OCI-LY3 (cell line): ENCODE results near the gene GPATCH4.

ENCODE experiments used
- EZH2phosphoT487 ChIP-seq: fragments of 200-600 bp; shearing (Covaris generic); IDR thresholded peaks from 2 replicates; pipeline ENCODE4 v1.6.1; 2018; ENCODE audit warnings: antibody characterized with exemption, mixed run types, low read depth
- TF ChIP-seq, protein P1 (sequence below): fragments of 200-600, 300-600 bp; sonication (generic); IDR thresholded peaks from 2 replicates; pipeline ENCODE4 v1.5.1; 2014; ENCODE audit warnings: antibody characterized with exemption, low read length, low read depth

DNA sequence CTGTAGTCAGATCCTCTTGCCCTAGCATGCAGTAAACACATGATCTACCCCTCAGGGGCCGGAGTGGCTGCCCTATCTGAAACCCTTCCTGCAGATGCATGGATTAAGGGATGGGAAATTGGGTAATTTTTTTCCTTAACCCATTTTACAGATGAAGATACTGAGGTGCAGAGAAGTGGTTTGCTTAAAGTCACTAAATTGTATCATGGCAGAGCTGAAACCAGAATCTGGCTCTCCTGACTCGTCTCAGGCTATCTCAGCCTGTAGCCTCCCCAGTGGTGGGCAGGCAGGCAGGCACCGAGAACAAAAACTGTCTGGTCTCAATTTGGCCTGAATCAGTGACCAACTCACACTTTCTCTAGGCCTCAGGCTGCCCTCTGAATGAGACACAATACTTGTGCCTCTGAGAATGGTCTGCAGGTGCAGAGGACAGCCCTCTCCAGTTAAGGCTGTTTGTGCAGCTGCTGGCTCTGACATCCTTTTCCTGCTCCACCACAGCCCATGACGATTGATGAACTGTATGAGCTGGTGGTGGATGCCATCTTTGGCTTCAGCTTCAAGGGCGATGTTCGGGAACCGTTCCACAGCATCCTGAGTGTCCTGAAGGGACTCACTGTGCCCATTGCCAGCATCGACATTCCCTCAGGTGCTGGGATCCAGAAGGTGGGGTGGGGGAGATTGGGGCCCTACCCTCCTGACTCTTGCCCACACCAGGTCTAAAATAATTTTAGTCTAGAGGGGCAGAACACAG lies 8.2 kb downstream of the GPATCH4 start:
- TF ChIP-seq, protein P1, sequence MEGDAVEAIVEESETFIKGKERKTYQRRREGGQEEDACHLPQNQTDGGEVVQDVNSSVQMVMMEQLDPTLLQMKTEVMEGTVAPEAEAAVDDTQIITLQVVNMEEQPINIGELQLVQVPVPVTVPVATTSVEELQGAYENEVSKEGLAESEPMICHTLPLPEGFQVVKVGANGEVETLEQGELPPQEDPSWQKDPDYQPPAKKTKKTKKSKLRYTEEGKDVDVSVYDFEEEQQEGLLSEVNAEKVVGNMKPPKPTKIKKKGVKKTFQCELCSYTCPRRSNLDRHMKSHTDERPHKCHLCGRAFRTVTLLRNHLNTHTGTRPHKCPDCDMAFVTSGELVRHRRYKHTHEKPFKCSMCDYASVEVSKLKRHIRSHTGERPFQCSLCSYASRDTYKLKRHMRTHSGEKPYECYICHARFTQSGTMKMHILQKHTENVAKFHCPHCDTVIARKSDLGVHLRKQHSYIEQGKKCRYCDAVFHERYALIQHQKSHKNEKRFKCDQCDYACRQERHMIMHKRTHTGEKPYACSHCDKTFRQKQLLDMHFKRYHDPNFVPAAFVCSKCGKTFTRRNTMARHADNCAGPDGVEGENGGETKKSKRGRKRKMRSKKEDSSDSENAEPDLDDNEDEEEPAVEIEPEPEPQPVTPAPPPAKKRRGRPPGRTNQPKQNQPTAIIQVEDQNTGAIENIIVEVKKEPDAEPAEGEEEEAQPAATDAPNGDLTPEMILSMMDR, result no peak
- TF ChIP-seq EZH2phosphoT487, result no peak
